Measurements from ENCODE around the gene POU2F1. TPM values are rescaled to one million over a fixed set of nuclear protein-coding genes. Genes with fewer than 3 reads are reported as not detected.
A peak's percentile ranks its signal among the peaks of the same experiment; 100 is the strongest.

Gene POU2F1
- total RNA-seq, 4 donors from 2014 or later: 21.0 to 33.7 (median 21.8) TPM

DNA sequence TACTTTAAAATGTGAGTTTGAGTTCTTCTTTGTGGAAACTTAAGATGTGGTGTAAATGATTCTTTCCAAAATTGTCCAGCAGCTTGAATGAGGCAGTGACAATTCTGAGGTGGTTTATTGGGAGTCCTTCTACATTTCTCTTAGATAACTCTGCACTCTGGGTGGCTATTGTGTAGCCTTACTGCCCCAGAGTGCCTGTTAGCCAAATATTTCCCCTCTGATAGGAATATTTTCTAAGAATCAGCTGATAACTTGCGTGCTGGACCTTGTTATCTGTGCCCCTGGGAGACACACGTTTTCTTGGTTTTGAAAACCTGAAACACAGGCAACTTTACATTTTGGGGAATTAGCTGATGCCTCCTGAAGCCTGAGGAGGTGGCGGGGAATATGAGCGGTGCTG is 206.0 kb downstream of the POU2F1 start:
- H3K9me3 ChIP-seq: no peaks in the 10 kb centered on the region
- no peak overlapping the region for H3K27ac ChIP-seq
- H3K4me1 ChIP-seq: peaks cover 0 to 3% (median 0%) of the 10 kb centered on the region in 4 donors
- WGBS, 2 donors: 90 to 94% methylated on average over 4 of the region's 4 CpGs
- H3K36me3 ChIP-seq: peaks cover 0 to 11% (median 0%) of the 10 kb centered on the region in 3 donors
- no peaks in the 10 kb centered on the region for H3K27me3 ChIP-seq
- no peak overlapping the region for H3K4me3 ChIP-seq
- TF ChIP-seq EP300 (IDR thresholded peaks at IDR 0.05) (no peak), POLR2A (IDR thresholded peaks at IDR 0.05) (no peak)
- TF ChIP-seq, protein P1, sequence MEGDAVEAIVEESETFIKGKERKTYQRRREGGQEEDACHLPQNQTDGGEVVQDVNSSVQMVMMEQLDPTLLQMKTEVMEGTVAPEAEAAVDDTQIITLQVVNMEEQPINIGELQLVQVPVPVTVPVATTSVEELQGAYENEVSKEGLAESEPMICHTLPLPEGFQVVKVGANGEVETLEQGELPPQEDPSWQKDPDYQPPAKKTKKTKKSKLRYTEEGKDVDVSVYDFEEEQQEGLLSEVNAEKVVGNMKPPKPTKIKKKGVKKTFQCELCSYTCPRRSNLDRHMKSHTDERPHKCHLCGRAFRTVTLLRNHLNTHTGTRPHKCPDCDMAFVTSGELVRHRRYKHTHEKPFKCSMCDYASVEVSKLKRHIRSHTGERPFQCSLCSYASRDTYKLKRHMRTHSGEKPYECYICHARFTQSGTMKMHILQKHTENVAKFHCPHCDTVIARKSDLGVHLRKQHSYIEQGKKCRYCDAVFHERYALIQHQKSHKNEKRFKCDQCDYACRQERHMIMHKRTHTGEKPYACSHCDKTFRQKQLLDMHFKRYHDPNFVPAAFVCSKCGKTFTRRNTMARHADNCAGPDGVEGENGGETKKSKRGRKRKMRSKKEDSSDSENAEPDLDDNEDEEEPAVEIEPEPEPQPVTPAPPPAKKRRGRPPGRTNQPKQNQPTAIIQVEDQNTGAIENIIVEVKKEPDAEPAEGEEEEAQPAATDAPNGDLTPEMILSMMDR (IDR thresholded peaks at IDR 0.05): no peak
- no peak for DNase-seq (ENCODE audit: low spot score in 2 of 2)

GRCh38 chr1:167427848-167428247 is 207.2 kb downstream of the POU2F1 start:
- H3K27me3 ChIP-seq: no peaks in the 10 kb centered on the region
- 71 to 84% methylated on average over 5 of the region's 5 CpGs for WGBS, 2 donors
- DNase-seq (ENCODE audit: low spot score in 2 of 2): no peak
- TF ChIP-seq EP300 (IDR thresholded peaks at IDR 0.05) (no peak), POLR2A (IDR thresholded peaks at IDR 0.05) (no peak)
- TF ChIP-seq, protein P1 (IDR thresholded peaks at IDR 0.05): no peak
- peaks cover 0 to 3% (median 0%) of the 10 kb centered on the region in 4 donors for H3K4me1 ChIP-seq
- no peak overlapping the region for H3K27ac ChIP-seq
- no peak overlapping the region for H3K4me3 ChIP-seq
- H3K36me3 ChIP-seq: peaks cover 0 to 11% (median 0%) of the 10 kb centered on the region in 3 donors
- no peaks in the 10 kb centered on the region for H3K9me3 ChIP-seq

DNA sequence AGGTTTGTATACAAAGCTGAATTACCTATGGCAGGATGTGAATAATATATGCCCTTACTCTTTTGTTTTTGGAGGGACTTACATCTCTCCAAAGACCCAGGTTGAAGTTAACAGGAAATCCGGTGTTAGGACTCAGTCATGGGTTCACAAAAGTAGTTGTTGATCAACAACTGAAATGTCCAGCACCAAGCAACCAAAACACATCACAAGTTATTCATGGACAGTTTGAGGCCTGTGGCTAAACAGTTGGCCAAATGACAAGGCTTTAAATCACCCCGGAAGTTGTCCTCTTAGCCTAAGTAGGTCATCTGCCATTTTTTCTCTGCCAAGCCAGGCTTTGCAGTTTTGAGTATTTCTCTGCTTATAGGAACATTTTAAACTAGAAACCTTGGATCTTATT is 207.7 kb downstream of the POU2F1 start:
- Histone ChIP-seq H3K9me3 (no peaks in the 10 kb centered on the region), H3K27ac (peak overlapping the region in 1 of 4 donors; percentile 28), H3K4me1 (peaks cover 0 to 3% (median 0%) of the 10 kb centered on the region in 4 donors), H3K27me3 (no peaks in the 10 kb centered on the region), H3K36me3 (peaks cover 0 to 11% (median 0%) of the 10 kb centered on the region in 3 donors), H3K4me3 (no peak overlapping the region)
- DNase-seq (ENCODE audit: low spot score in 2 of 2): no peak
- WGBS, 2 donors: 74 to 79% methylated on average over 2 of the region's 2 CpGs
- TF ChIP-seq EP300 (IDR thresholded peaks at IDR 0.05): no peak
- no peak for TF ChIP-seq POLR2A (IDR thresholded peaks at IDR 0.05)
- TF ChIP-seq, protein P1 (IDR thresholded peaks at IDR 0.05): no peak

- TF ChIP-seq EP300 (IDR thresholded peaks at IDR 0.05) (no peak), POLR2A (IDR thresholded peaks at IDR 0.05) (no peak)
- TF ChIP-seq, protein P1 (IDR thresholded peaks at IDR 0.05): no peak
- 44 to 67% methylated on average over 2 of the region's 2 CpGs for WGBS, 2 donors
- H3K4me1 ChIP-seq: peaks cover 0 to 1% (median 0%) of the 10 kb centered on the region in 4 donors
- H3K27me3 ChIP-seq: no peaks in the 10 kb centered on the region
- H3K36me3 ChIP-seq: no peaks in the 10 kb centered on the region
- H3K27ac ChIP-seq: no peak overlapping the region
- no peak for DNase-seq (ENCODE audit: low spot score in 2 of 2)
- H3K4me3 ChIP-seq: no peak overlapping the region
- H3K9me3 ChIP-seq: no peaks in the 10 kb centered on the region
Observed at GRCh38 chr1:167429612-167430011, 208.9 kb downstream of the POU2F1 start.

DNA sequence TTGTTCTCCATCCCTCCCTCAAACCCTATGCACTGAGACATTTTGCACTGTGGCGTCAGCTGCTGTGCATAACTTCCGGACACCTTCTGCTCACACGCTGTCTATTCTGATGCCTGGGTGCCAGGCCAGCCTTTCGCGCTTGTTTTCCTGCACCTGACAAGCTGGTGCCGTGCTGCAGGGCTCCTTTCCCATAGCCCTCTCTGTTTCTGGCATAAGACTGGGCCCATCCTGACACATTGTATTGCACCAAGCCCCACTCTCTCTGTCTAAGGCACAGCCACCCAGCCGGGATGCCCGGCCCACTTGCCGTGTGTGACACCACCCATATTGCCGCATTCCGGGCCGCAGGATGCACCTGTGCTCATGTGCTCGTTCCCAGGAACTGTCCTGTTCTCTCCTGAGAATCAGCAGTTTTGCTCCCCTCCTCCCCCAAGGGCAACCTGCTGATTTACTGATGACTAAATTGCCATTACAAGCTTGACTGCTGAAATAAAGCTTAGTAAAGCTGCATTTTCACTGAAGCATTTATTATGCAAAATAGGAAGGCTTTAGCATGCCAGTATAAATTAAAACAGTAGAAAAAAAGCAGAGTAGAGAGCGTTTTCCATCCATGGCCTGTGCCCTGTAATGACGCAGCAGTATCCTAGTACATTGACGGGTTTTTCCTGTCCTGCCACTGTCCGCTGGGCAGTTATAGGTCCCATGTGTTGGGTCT is 209.6 kb downstream of the POU2F1 start:
- peaks cover 0 to under 1% (median 0%) of the 10 kb centered on the region in 4 donors for H3K9me3 ChIP-seq
- 72 to 77% methylated on average over 17 of the region's 17 CpGs for WGBS, 2 donors
- H3K4me1 ChIP-seq: no peaks in the 10 kb centered on the region
- no peaks in the 10 kb centered on the region for H3K36me3 ChIP-seq
- H3K27ac ChIP-seq: no peak overlapping the region
- TF ChIP-seq, protein P1 (IDR thresholded peaks at IDR 0.05): no peak
- TF ChIP-seq EP300 (IDR thresholded peaks at IDR 0.05): no peak
- no peak for TF ChIP-seq POLR2A (IDR thresholded peaks at IDR 0.05)
- H3K27me3 ChIP-seq: no peaks in the 10 kb centered on the region
- no peak for DNase-seq (ENCODE audit: low spot score in 2 of 2)
- H3K4me3 ChIP-seq: no peak overlapping the region

All from tibial nerve (tissue), 4 donors.